ENCODE results near the gene ZNF750. TPM values are rescaled to one million over a fixed set of nuclear protein-coding genes. Genes with fewer than 3 reads are reported as not detected.

Gene ZNF750
- polyA plus RNA-seq, 1 experiment, result not detected

- ChIA-PET CTCF (no interaction called here), POLR2A (no interaction called here)
- no peak for TF ChIP-seq CTCF (IDR thresholded peaks at IDR 0.05; ENCODE audit: insufficient read depth, low read depth, low read length)
- Histone ChIP-seq H3K4me3 (ENCODE audit: low read depth, low read length) (no peak overlapping the region), H3K27me3 (ENCODE audit: control insufficient read depth, insufficient read depth, low read length) (no peaks in the 10 kb centered on the region), H3K36me3 (ENCODE audit: control insufficient read depth, insufficient read depth, low read length) (peaks cover 5% of the 10 kb centered on the region)
- no peak for DNase-seq (ENCODE audit: low read depth)
Observed at GRCh38 chr17:82832881-82833475, 6.8 kb downstream of the ZNF750 start.

GRCh38 chr17:82832411-82832810 lies 7.4 kb downstream of the ZNF750 start:
- H3K27me3 ChIP-seq (ENCODE audit: control insufficient read depth, insufficient read depth, low read length), result no peaks in the 10 kb centered on the region
- ChIA-PET CTCF (no interaction called here), POLR2A (no interaction called here)
- TF ChIP-seq CTCF (IDR thresholded peaks at IDR 0.05; ENCODE audit: insufficient read depth, low read depth, low read length), result no peak
- no peak overlapping the region for H3K4me3 ChIP-seq (ENCODE audit: low read depth, low read length)
- peaks cover 5% of the 10 kb centered on the region for H3K36me3 ChIP-seq (ENCODE audit: control insufficient read depth, insufficient read depth, low read length)
- DNase-seq (ENCODE audit: low read depth), result no peak

DNA sequence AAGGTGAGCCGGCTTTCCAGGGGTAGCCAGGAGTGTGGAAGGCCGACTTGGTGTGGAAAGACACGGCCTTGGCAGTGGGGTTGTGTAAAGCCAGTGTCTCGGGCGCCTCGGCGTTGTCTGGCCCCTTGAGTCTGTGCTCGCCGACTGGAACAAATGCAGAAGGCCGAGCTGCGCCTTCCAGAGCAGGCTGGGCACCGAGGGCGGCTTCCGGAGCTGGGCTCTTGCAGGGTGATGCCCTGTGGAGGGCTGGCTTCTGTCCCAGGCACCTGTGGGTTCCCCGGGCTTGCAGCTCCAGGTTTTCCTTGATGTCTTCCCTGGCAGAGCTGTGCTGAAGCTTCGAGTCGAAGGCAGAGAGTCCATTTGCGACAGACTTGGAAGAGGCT lies 8.0 kb downstream of the ZNF750 start:
- Histone ChIP-seq H3K36me3 (ENCODE audit: control insufficient read depth, insufficient read depth, low read length) (peaks cover 5% of the 10 kb centered on the region), H3K4me3 (ENCODE audit: low read depth, low read length) (no peak overlapping the region), H3K27me3 (ENCODE audit: control insufficient read depth, insufficient read depth, low read length) (no peaks in the 10 kb centered on the region)
- no peak for DNase-seq (ENCODE audit: low read depth)
- no peak for TF ChIP-seq CTCF (IDR thresholded peaks at IDR 0.05; ENCODE audit: insufficient read depth, low read depth, low read length)
- POLR2A ChIA-PET, result no interaction called here
- CTCF ChIA-PET, result no interaction called here

- DNase-seq (ENCODE audit: low read depth), result no peak
- no peak for TF ChIP-seq CTCF (IDR thresholded peaks at IDR 0.05; ENCODE audit: insufficient read depth, low read depth, low read length)
- ChIA-PET CTCF (interaction anchor here (1.0 kb wide), 1 partner anchor 313 kb away, joined by 3 read pairs; no protein-coding TSS in a partner anchor), POLR2A (no interaction called here)
- Histone ChIP-seq H3K4me3 (ENCODE audit: low read depth, low read length) (no peak overlapping the region), H3K36me3 (ENCODE audit: control insufficient read depth, insufficient read depth, low read length) (peaks cover 5% of the 10 kb centered on the region), H3K27me3 (ENCODE audit: control insufficient read depth, insufficient read depth, low read length) (no peaks in the 10 kb centered on the region)
Observed at GRCh38 chr17:82831041-82831817, 8.6 kb downstream of the ZNF750 start.

GRCh38 chr17:82830249-82830661 lies 9.6 kb downstream of the ZNF750 start:
- Histone ChIP-seq H3K27me3 (ENCODE audit: control insufficient read depth, insufficient read depth, low read length) (no peaks in the 10 kb centered on the region), H3K4me3 (ENCODE audit: low read depth, low read length) (no peak overlapping the region), H3K36me3 (ENCODE audit: control insufficient read depth, insufficient read depth, low read length) (peaks cover 5% of the 10 kb centered on the region)
- CTCF ChIA-PET, result interaction anchor here (1.0 kb wide), 1 partner anchor 314 kb away, joined by 3 read pairs; no protein-coding TSS in a partner anchor
- DNase-seq (ENCODE audit: low read depth), result no peak
- no peak for TF ChIP-seq CTCF (IDR thresholded peaks at IDR 0.05; ENCODE audit: insufficient read depth, low read depth, low read length)
- POLR2A ChIA-PET, result no interaction called here

All from BJ (cell line).